Mucosa of descending colon (tissue), 3 donors: Measurements from ENCODE around the gene MYO6. TPM values are rescaled to one million over a fixed set of nuclear protein-coding genes. Genes with fewer than 3 reads are reported as not detected.

Source experiments
- ATAC-seq: fragments of 200-7000 bp; cut with Tn5 transposase; one replicate; pipeline ENCODE4 v1.9.1; 2020; ENCODE audit warnings: mild to moderate bottlenecking, moderate library complexity
- DNase-seq, 3 donors: peaks; one replicate each; pipeline ENCODE4 v3.0.0-alpha.2; 2020
- H3K36me3 ChIP-seq: fragments of 200-600 bp; one replicate; pipeline ENCODE4 v1.8.0; 2021; ENCODE audit warnings: low read depth, mild to moderate bottlenecking
- H3K4me1 ChIP-seq: fragments of 200-600 bp; one replicate; pipeline ENCODE4 v1.8.0; 2021; ENCODE audit warnings: low read depth, mild to moderate bottlenecking
- H3K4me3 ChIP-seq: fragments of 200-600 bp; one replicate; pipeline ENCODE4 v1.8.0; 2021; ENCODE audit warnings: mild to moderate bottlenecking
- H3K9me3 ChIP-seq: fragments of 200-600 bp; one replicate; pipeline ENCODE4 v1.8.0; 2021; ENCODE audit warnings: mild to moderate bottlenecking
- intact Hi-C, 2 donors: fragments of 100-400 bp; cut with DNase I in 1 of 2; cut with micrococcal nuclease in 1 of 2; formaldehyde crosslinking; loops; one replicate each; pipeline versions ENCODE4 v1.11.0 to v1.11.1; 2022; cut with DNase I, micrococcal nuclease
- total RNA-seq, 3 donors: library from RNA; stranded (reverse); fragmentation: NEBNext Ultra II Directional in 2 of 3; extraction: Animal tissue kit (Norgen Biotek cat#: 25700) in 2 of 3; gene quantifications; one replicate each; pipeline versions ENCODE4 v1.2.1 to v1.2.4, GENCODE V29; 2021 to 2023
- TF ChIP-seq, protein P1 (sequence below): fragments of 200-600 bp; IDR thresholded peaks from one replicate; pipeline ENCODE4 v1.8.0; 2022; ENCODE audit warnings: antibody characterized with exemption, mild to moderate bottlenecking
- donor health status: DM: no; HTN: no; CAD: no; lungs with moderate emphysema.
- donor health status: DM: no; HTN: no; CAD: no.
- donor health status: DM: no; HTN: yes; CAD: no.

Gene MYO6
- total RNA-seq, 3 donors from 2014 or later: 37.6 to 69.2 (median 59.7) TPM

DNA sequence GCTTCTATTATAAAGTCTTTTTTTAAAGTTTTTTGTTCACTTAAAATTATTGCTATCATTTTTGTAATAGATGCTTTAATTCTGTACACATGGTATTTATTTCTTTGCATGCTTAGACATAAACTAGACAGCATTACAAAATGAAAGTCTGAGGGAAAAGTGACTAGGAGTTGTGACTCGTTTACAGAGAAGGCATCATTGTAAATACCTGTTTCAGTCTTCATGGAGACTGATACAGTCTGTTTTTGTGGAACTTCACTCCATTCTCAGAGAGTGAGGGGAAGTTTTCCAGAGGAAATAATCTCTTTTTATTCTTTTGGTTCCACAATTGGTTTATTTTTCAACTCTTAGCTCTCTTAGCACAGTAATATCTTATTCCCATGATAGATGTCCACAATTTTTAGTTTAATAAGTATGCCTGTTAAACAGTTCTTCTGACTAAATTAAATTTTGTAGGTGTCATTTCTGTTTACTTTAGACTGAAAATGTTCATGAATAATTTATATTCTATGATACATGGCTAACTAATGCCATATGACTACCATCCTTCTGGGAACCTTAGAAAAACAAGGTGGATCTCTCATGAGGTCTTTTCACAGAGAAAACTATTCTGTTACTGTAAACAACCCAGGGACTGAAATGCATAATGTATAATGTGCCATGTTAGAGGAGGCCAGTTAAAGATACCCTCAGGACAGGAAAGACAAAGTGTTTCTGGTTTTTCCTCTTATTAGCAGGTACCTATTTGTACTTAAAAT, 69.2 kb downstream of the MYO6 start:
- no peak for ATAC-seq
- intact Hi-C loops: no loop called here
- Histone ChIP-seq H3K9me3 (no peaks in the 10 kb centered on the region), H3K4me1 (no peaks in the 10 kb centered on the region), H3K4me3 (no peak overlapping the region), H3K36me3 (no peaks in the 10 kb centered on the region)
- TF ChIP-seq, protein P1, sequence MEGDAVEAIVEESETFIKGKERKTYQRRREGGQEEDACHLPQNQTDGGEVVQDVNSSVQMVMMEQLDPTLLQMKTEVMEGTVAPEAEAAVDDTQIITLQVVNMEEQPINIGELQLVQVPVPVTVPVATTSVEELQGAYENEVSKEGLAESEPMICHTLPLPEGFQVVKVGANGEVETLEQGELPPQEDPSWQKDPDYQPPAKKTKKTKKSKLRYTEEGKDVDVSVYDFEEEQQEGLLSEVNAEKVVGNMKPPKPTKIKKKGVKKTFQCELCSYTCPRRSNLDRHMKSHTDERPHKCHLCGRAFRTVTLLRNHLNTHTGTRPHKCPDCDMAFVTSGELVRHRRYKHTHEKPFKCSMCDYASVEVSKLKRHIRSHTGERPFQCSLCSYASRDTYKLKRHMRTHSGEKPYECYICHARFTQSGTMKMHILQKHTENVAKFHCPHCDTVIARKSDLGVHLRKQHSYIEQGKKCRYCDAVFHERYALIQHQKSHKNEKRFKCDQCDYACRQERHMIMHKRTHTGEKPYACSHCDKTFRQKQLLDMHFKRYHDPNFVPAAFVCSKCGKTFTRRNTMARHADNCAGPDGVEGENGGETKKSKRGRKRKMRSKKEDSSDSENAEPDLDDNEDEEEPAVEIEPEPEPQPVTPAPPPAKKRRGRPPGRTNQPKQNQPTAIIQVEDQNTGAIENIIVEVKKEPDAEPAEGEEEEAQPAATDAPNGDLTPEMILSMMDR: no peak
- no peak for DNase-seq

DNA sequence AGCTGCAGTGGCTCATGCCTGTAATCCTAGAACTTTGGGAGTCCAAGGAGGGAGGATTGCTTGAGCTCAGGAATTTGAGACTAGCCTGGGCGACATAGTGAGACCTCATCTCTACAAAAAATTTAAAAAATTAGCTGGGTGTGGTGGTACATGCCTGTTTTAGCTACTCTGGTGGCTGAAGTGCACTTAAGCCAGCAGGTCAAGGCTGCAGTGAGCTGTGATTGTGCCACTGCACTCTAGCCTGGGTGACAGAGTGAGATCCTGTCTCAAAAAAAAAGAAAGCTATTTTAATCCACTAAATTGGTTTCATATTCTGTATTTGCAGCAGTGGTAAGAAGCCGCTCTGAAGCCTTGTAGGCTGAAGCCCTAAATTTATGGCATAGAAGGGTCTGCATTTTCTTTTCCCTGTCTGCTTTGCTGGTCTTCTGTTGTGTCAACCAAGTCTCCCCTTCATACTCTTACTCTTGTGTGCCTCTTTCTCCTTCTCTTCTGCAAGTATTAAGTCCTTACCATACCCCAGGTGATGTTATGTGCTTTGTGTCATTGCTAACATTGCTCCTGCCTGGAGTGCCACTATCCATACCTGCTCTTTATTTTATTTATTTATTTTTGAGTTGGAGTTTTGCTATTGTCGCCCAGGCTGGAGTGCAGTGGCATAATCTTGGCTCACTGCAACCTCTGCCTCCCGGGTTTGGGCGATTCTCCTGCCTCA, 70.9 kb downstream of the MYO6 start:
- Histone ChIP-seq H3K9me3 (no peaks in the 10 kb centered on the region), H3K36me3 (no peaks in the 10 kb centered on the region), H3K4me3 (no peak overlapping the region), H3K4me1 (no peaks in the 10 kb centered on the region)
- intact Hi-C loops: no loop called here
- ATAC-seq: no peak
- TF ChIP-seq, protein P1: no peak
- DNase-seq: no peak

DNA sequence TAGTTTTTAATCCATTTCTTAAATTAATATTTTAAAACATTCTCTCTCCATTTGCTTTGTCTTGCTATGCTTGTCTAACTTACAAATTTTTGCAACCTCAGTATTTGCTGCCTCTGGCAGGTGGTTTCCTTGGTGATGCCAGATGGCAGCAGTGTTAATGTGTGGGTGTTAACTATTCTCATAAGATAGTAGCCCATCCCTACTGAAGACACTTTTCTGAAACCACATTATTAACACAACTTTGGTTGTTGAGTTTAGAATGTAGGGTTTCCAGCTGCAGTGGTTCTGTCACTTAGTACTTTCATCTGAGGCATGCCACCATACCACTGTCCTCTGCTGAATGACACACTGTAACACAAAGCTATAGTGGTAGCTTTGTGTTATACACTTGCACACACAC, 75.1 kb downstream of the MYO6 start:
- intact Hi-C loops: no loop called here
- no peak overlapping the region for H3K4me3 ChIP-seq
- H3K36me3 ChIP-seq: no peaks in the 10 kb centered on the region
- ATAC-seq (no peak), DNase-seq (no peak)
- no peaks in the 10 kb centered on the region for H3K4me1 ChIP-seq
- TF ChIP-seq, protein P1: no peak
- no peaks in the 10 kb centered on the region for H3K9me3 ChIP-seq

DNA sequence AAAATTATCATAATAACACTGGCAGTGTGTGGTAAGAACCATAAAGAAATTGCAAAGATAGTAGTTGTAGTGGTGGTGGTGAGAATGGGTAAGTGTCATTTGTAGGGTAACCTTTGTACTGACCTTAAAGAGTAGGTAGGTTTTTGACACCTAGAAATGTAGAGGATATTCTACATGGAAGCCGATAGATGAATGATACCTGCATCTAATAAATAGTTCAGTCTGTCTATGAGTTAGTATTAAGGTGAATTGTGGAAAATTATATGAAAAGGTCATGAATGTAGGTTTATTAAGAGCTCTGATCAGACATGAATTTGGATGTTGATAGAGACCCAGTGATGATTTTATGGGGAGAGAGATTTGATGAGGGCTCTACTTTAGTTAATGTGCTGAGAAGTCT, 78.1 kb downstream of the MYO6 start:
- no peaks in the 10 kb centered on the region for H3K4me1 ChIP-seq
- TF ChIP-seq, protein P1: no peak
- ATAC-seq (no peak), DNase-seq (no peak)
- H3K9me3 ChIP-seq: no peaks in the 10 kb centered on the region
- H3K4me3 ChIP-seq: no peak overlapping the region
- intact Hi-C loops: no loop called here
- no peaks in the 10 kb centered on the region for H3K36me3 ChIP-seq

DNA sequence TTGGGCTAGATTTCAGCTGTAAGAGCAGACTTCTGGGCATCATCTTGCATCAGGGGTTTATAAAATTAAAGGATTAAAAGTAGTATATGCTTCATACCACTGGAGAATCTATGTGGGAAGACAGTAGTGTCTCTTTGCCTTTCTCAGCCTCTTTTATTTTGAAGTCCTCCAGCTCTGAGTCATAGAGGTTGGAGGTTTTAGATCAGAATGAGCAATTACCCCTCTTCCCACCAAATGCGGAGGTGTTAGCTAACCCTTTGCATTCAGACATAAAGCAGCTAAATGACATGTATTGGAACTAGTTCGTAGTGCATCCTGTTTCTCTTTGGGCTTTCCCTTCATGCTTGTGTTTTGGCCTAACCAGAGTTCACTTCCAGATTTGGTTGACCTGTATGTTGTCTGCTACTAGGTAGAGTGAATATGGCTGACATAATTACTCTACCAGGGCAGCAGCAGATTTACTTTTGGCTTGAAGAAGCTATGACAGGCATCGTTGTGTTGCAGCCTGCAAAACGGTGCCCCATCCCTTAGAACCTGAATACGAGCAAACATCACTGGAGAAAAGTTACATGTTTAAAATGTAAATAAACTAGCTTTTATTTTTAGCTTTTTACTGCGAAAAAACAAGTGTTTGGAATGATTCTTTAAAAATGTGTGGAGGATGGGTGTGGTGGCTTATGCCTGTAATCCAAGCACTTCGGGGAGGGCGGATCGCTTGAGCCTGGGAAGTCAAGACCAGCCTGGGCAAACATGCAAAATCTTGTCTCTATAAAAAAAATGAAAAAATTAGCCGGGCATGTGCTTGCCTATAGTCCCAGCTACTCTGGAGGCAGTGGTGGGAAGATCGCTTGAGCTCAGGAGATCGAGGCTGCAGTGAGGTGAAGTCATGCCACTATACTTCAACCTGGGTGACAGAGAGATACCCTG, 82.2 kb downstream of the MYO6 start:
- no peaks in the 10 kb centered on the region for H3K4me1 ChIP-seq
- TF ChIP-seq, protein P1: no peak
- DNase-seq (no peak), ATAC-seq (no peak)
- H3K4me3 ChIP-seq: no peak overlapping the region
- intact Hi-C loops: no loop called here
- H3K36me3 ChIP-seq: no peaks in the 10 kb centered on the region
- no peaks in the 10 kb centered on the region for H3K9me3 ChIP-seq
